NCI-H82 (cell line): Measurements from ENCODE around the gene STK24.

Experiments used
- DNase-seq: peaks from one replicate; lab custom pipeline; 2025; lab: John Stamatoyannopoulos, UW

The STK24 gene

GRCh38 chr13:98556142-98556816 lies 20.6 kb downstream of the STK24 start:
- no peak for DNase-seq

- peak; percentile 19 for DNase-seq
Observed at GRCh38 chr13:98549728-98550317, 27.1 kb downstream of the STK24 start.

- DNase-seq = no peak
Observed at GRCh38 chr13:98549006-98549727, 27.7 kb downstream of the STK24 start.

GRCh38 chr13:98548230-98548629 lies 28.7 kb downstream of the STK24 start:
- DNase-seq = no peak

GRCh38 chr13:98547455-98547854 lies 29.5 kb downstream of the STK24 start:
- DNase-seq = no peak

GRCh38 chr13:98546402-98546801 lies 30.5 kb downstream of the STK24 start:
- DNase-seq = peak; percentile 20

- no peak for DNase-seq
Observed at GRCh38 chr13:98544104-98544710, 32.7 kb downstream of the STK24 start.

GRCh38 chr13:98543378-98544103 lies 33.4 kb downstream of the STK24 start:
- no peak for DNase-seq

GRCh38 chr13:98542568-98543377 lies 34.1 kb downstream of the STK24 start:
- DNase-seq = no peak

GRCh38 chr13:98541701-98542203 lies 35.2 kb downstream of the STK24 start:
- DNase-seq = no peak

- DNase-seq = no peak
Observed at GRCh38 chr13:98541191-98541590, 35.7 kb downstream of the STK24 start.

GRCh38 chr13:98540476-98540875 lies 36.4 kb downstream of the STK24 start:
- DNase-seq = no peak

- no peak for DNase-seq
Observed at GRCh38 chr13:98539666-98540065, 37.2 kb downstream of the STK24 start.

GRCh38 chr13:98538876-98539275 lies 38.0 kb downstream of the STK24 start:
- DNase-seq = no peak

GRCh38 chr13:98537740-98538139 lies 39.2 kb downstream of the STK24 start:
- no peak for DNase-seq

- no peak for DNase-seq
Observed at GRCh38 chr13:98537306-98537705, 39.6 kb downstream of the STK24 start.

GRCh38 chr13:98536729-98537128 lies 40.2 kb downstream of the STK24 start:
- DNase-seq = no peak

- no peak for DNase-seq
Observed at GRCh38 chr13:98535501-98536354, 41.2 kb downstream of the STK24 start.

- DNase-seq = no peak
Observed at GRCh38 chr13:98534821-98535220, 42.1 kb downstream of the STK24 start.

GRCh38 chr13:98533912-98534311 lies 43.0 kb downstream of the STK24 start:
- no peak for DNase-seq
